ENCODE measurements around the gene CHDH. TPM values are rescaled to one million over a fixed set of nuclear protein-coding genes. Genes with fewer than 3 reads are reported as not detected.

Gene CHDH
- total and polyA plus RNA-seq, 2 donors (not counting 3 experiments of a cell fraction or from before 2014, with no cell fraction given), result 0.04 to 0.06 TPM

DNA sequence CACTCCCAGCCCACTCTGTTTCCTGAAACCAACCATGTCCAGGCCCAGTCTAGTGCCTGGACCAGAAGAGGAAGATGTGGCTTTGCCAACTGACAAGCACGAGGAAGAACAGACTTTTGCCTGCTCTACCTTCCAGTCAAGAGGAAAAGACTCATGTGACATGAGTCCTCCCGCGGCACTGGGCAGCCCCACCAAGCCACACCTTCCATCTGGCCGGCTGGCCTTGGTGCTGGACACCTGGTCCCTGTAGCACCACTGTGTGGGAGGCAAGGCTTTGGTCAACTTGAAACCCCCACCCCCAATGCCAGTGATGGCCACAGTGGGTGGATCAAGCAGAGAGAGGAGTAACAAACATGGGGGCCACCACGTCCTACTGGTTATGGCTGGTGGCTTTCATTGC, 12.5 kb downstream of the CHDH start:
- H3K27me3 ChIP-seq (ENCODE audit: control insufficient read depth in 2 of 2, insufficient read depth in 2 of 2, low read length in 2 of 2), result no peaks in the 10 kb centered on the region

More for the DNA sequence above, 12.5 kb downstream of the CHDH start:
- Histone ChIP-seq H2AFZ (ENCODE audit: low read depth, low read length) (no peak overlapping the region), H3K79me2 (ENCODE audit: control insufficient read depth, insufficient read depth, low read length) (no peaks in the 10 kb centered on the region), H3K27ac (ENCODE audit: insufficient read depth, low read depth, low read length) (no peak overlapping the region), H3K4me3 (replicated peaks in 1 of 3; ENCODE audit: insufficient read depth in 1 of 3, low read depth in 1 of 3, low read length in 3 of 3) (no peak overlapping the region), H3K36me3 (ENCODE audit: control insufficient read depth in 2 of 2, extremely low read depth in 1 of 2, insufficient read depth in 2 of 2, low read length in 2 of 2) (no peaks in the 10 kb centered on the region), H3K9me3 (replicated peaks; ENCODE audit: control insufficient read depth, insufficient read depth, low read length) (no peaks in the 10 kb centered on the region), H4K20me1 (replicated peaks; ENCODE audit: control insufficient read depth, extremely low read depth, insufficient read depth, low read length) (no peaks in the 10 kb centered on the region), H3K9ac (replicated peaks; ENCODE audit: extremely low read depth, insufficient read depth, low read length) (no peak overlapping the region), H3K4me1 (ENCODE audit: control insufficient read depth, extremely low read depth, insufficient read depth, low read length) (no peaks in the 10 kb centered on the region), H3K4me2 (ENCODE audit: insufficient read depth, low read length) (no peak overlapping the region), H3K9me1 (replicated peaks; ENCODE audit: control insufficient read depth, extremely low read depth, insufficient read depth, low read length) (no peaks in the 10 kb centered on the region)
- TF ChIP-seq, protein P1, sequence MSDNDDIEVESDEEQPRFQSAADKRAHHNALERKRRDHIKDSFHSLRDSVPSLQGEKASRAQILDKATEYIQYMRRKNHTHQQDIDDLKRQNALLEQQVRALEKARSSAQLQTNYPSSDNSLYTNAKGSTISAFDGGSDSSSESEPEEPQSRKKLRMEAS (IDR thresholded peaks at IDR 0.05; ENCODE audit: insufficient read depth, insufficient read length), result no peak
- no peak for TF ChIP-seq FOS (IDR thresholded peaks at IDR 0.05; ENCODE audit: borderline replicate concordance, insufficient read depth, low read length)
- TF ChIP-seq GATA2 (IDR thresholded peaks at IDR 0.05; ENCODE audit: insufficient read depth, insufficient read length, low read depth, low read length), result no peak
- TF ChIP-seq MYC (IDR thresholded peaks at IDR 0.05; ENCODE audit: low read depth, low read length), result no peak
- no peak for TF ChIP-seq EZH2 (IDR thresholded peaks at IDR 0.05; ENCODE audit: borderline replicate concordance, low read depth, low read length, severe bottlenecking)
- TF ChIP-seq JUN (IDR thresholded peaks at IDR 0.05; ENCODE audit: borderline replicate concordance, insufficient read depth, insufficient read length, low read depth), result no peak
- no peak for TF ChIP-seq POLR2AphosphoS5 (IDR thresholded peaks at IDR 0.05; ENCODE audit: insufficient read depth, low read depth, low read length)
- TF ChIP-seq POLR2A (IDR thresholded peaks at IDR 0.05; ENCODE audit: low read depth, low read length), result no peak
- TF ChIP-seq, protein P2, sequence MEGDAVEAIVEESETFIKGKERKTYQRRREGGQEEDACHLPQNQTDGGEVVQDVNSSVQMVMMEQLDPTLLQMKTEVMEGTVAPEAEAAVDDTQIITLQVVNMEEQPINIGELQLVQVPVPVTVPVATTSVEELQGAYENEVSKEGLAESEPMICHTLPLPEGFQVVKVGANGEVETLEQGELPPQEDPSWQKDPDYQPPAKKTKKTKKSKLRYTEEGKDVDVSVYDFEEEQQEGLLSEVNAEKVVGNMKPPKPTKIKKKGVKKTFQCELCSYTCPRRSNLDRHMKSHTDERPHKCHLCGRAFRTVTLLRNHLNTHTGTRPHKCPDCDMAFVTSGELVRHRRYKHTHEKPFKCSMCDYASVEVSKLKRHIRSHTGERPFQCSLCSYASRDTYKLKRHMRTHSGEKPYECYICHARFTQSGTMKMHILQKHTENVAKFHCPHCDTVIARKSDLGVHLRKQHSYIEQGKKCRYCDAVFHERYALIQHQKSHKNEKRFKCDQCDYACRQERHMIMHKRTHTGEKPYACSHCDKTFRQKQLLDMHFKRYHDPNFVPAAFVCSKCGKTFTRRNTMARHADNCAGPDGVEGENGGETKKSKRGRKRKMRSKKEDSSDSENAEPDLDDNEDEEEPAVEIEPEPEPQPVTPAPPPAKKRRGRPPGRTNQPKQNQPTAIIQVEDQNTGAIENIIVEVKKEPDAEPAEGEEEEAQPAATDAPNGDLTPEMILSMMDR (IDR thresholded peaks at IDR 0.05; ENCODE audit: extremely low read depth in 1 of 2, insufficient read depth in 1 of 2, low read depth in 1 of 2, low read length in 2 of 2), result no peak
- ChIA-PET CTCF (no interaction called here), POLR2A (no interaction called here)
- no peak for DNase-seq (ENCODE audit: low read depth, low spot score)
- no peak for FAIRE-seq
- dilution Hi-C loops (cut with MboI; ENCODE audit: extremely low pct_ligation_motif_present, low sequenced_read_pairs) (no loop called here), intact Hi-C loops (cut with micrococcal nuclease) (no loop called here)
- no TSS peak for BruUV-seq (replicated peaks)
